MCF 10A (cell line): Measurements from ENCODE around the gene KRAS. TPM values are rescaled to one million over a fixed set of nuclear protein-coding genes. Genes with fewer than 3 reads are reported as not detected.

Experiments
- BruUV-seq: library from RNA; stranded (reverse); fragments of 400-500 nt; replicated peaks from 2 replicates; lab custom pipeline; 2021; lab: Mats Ljungman, UMichigan
- CTCF ChIA-PET: fragments of 300-600 bp; sonication (Branson Sonifier 250); formaldehyde crosslinking; extraction: SDS; loops from one replicate; lab custom pipeline; 2021; ENCODE audit warnings: antibody characterized with exemption, inconsistent platforms; lab: Yijun Ruan, JAX
- POLR2A ChIA-PET: fragments of 300-600, 350-650 bp; sonication (Branson Sonifier 250); formaldehyde crosslinking; extraction: SDS; loops from one replicate; lab custom pipeline; 2020; ENCODE audit warnings: antibody characterized with exemption, inconsistent platforms; lab: Yijun Ruan, JAX
- DNase-seq: peaks from one replicate; pipeline ENCODE4 v3.0.0-alpha.2; 2018; ENCODE audit not compliant: unreplicated experiment
- H3K27ac Mint-ChIP-seq: one replicate; pipeline ENCODE4 v1.8.0; 2022; ENCODE audit warnings: mild to moderate bottlenecking, low read depth, mixed read lengths; ENCODE audit not compliant: unreplicated experiment
- H3K27me3 Mint-ChIP-seq: one replicate; pipeline ENCODE4 v1.8.0; 2022; ENCODE audit warnings: mixed read lengths; ENCODE audit not compliant: insufficient read depth, unreplicated experiment
- H3K36me3 Mint-ChIP-seq: one replicate; pipeline ENCODE4 v1.8.0; 2022; ENCODE audit warnings: mild to moderate bottlenecking, moderate library complexity, mixed read lengths; ENCODE audit not compliant: insufficient read depth, unreplicated experiment
- H3K4me1 Mint-ChIP-seq: one replicate; pipeline ENCODE4 v1.8.0; 2022; ENCODE audit warnings: mixed read lengths; ENCODE audit not compliant: insufficient read depth, unreplicated experiment
- H3K4me3 Mint-ChIP-seq: one replicate; pipeline ENCODE4 v1.8.0; 2022; ENCODE audit warnings: mild to moderate bottlenecking, moderate library complexity, mixed read lengths; ENCODE audit not compliant: unreplicated experiment
- H3K9me3 Mint-ChIP-seq: one replicate; pipeline ENCODE4 v1.8.0; 2022; ENCODE audit warnings: mixed read lengths; ENCODE audit not compliant: unreplicated experiment
- intact Hi-C: fragments of 100-400 bp; cut with micrococcal nuclease; formaldehyde crosslinking; loops from 2 replicates; pipeline ENCODE4 v1.14.1; 2022
- total RNA-seq: library from RNA; stranded (reverse); gene quantifications from 2 replicates; pipeline ENCODE4 v1.2.3, GENCODE V29; 2022
- TF ChIP-seq, protein P1 (sequence below): fragments of 200-600 bp; IDR thresholded peaks from one replicate; pipeline ENCODE4 v1.8.0; 2022; ENCODE audit warnings: antibody characterized with exemption, mild to moderate bottlenecking; ENCODE audit not compliant: unreplicated experiment

Gene KRAS
- total RNA-seq, 1 experiment from 2014 or later = 17.6 TPM

- Mint-ChIP-seq H3K36me3 (peaks cover 28% of the 10 kb centered on the region), H3K9me3 (no peaks in the 10 kb centered on the region), H3K4me1 (peaks cover 16% of the 10 kb centered on the region), H3K27me3 (no peaks in the 10 kb centered on the region), H3K27ac (peak overlapping the region; percentile 4), H3K4me3 (no peak overlapping the region)
- ChIA-PET CTCF (interaction anchor here (0.6 kb wide), 3 partner anchors 38 to 1567 kb away, joined by 3 to 4 read pairs (median 3); no protein-coding TSS in a partner anchor), POLR2A (interaction anchor here (0.6 to 2.5 kb wide), 5 partner anchors 13 to 143 kb away, joined by 3 to 10 read pairs (median 3); partner anchors contain the start of gene KRAS)
- DNase-seq = peak; percentile 30
- intact Hi-C loops = no loop called here
- TF ChIP-seq, protein P1, sequence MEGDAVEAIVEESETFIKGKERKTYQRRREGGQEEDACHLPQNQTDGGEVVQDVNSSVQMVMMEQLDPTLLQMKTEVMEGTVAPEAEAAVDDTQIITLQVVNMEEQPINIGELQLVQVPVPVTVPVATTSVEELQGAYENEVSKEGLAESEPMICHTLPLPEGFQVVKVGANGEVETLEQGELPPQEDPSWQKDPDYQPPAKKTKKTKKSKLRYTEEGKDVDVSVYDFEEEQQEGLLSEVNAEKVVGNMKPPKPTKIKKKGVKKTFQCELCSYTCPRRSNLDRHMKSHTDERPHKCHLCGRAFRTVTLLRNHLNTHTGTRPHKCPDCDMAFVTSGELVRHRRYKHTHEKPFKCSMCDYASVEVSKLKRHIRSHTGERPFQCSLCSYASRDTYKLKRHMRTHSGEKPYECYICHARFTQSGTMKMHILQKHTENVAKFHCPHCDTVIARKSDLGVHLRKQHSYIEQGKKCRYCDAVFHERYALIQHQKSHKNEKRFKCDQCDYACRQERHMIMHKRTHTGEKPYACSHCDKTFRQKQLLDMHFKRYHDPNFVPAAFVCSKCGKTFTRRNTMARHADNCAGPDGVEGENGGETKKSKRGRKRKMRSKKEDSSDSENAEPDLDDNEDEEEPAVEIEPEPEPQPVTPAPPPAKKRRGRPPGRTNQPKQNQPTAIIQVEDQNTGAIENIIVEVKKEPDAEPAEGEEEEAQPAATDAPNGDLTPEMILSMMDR = no peak
- no TSS peak for BruUV-seq
These were observed 14.5 kb downstream of the KRAS start for GRCh38 chr12:25236190-25236589.

DNA sequence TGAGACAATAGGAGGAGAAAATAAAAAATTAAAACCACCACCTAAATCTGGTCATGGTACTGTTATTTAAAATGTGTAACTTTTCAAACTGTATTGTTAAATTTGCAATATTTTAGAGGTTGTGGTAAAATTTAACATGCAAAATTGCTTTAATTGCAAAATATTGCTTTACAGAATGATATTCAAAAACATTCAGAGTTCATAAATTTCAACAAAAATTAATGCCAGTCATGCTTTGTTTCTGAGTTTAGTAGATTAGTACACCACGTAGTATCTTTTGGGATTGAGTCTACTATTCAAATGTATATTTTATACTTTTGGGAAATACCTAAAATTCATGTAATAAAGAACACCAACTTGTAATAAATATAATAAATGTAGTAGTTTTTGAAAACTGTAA lies 37.4 kb downstream of the KRAS start:
- intact Hi-C loops = no loop called here
- Mint-ChIP-seq H3K4me1 (no peaks in the 10 kb centered on the region), H3K4me3 (no peak overlapping the region), H3K9me3 (no peaks in the 10 kb centered on the region), H3K27me3 (no peaks in the 10 kb centered on the region), H3K27ac (no peak overlapping the region), H3K36me3 (peaks cover 6% of the 10 kb centered on the region)
- ChIA-PET POLR2A (interaction anchor here (0.9 to 1.6 kb wide), 3 partner anchors 21 to 174 kb away, joined by 3 to 5 read pairs (median 3); no protein-coding TSS in a partner anchor), CTCF (interaction anchor here (0.5 to 1.8 kb wide), 4 partner anchors 28 to 186 kb away, joined by 3 to 6 read pairs (median 4); no protein-coding TSS in a partner anchor)
- TF ChIP-seq, protein P1 = no peak
- no peak for DNase-seq
- no TSS peak for BruUV-seq

DNA sequence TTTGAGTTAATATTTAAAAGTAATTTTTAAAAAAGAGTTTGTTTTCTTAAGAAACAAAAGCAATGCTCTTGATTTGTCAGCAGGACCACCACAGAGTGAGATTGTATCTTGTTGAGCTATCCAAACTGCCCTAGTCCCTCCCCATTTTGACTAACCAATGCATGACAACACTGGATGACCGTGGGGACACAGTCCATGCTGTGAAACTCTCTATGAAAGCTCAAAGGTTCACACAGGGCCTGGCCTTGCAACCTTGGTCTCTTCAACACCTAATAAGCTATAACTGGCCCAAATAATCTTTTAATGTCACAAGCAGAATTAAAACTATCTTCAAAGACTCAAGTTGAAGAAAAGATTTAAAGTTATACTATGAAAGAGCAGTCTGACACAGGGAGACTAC lies 42.2 kb downstream of the KRAS start:
- TF ChIP-seq, protein P1 = no peak
- ChIA-PET POLR2A (interaction anchor here (0.9 kb wide), 1 partner anchor 14 kb away, joined by 3 read pairs; the partner anchor contains the start of genes DNAI7 and ETFRF1), CTCF (interaction anchor here (1.2 to 1.3 kb wide), 2 partner anchors 29 to 169 kb away, joined by 3 to 4 read pairs; no protein-coding TSS in a partner anchor)
- intact Hi-C loops = no loop called here
- DNase-seq = no peak
- Mint-ChIP-seq H3K27me3 (no peaks in the 10 kb centered on the region), H3K4me3 (no peak overlapping the region), H3K9me3 (no peaks in the 10 kb centered on the region), H3K27ac (peak overlapping the region; percentile 16), H3K36me3 (peaks cover 24% of the 10 kb centered on the region), H3K4me1 (no peaks in the 10 kb centered on the region)
- BruUV-seq = no TSS peak

DNA sequence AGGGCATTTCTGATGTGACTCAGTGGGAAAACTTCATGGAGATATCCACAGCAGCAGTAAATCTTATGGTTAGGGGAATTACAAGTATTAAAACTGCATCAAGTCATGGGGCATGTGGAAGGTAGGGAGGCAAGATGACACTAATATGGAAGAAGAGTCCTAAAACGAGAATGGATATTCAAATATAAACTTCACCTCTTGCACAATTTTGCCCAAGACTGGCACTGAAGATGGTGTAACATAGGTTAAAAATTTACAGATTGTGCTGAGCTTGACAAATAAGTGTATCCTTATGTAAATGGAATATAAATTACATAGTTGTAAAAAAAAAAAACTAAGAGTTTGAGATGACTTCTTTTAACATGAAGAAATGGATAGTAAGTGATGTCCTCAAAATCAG lies 42.9 kb downstream of the KRAS start:
- ChIA-PET CTCF (interaction anchor here (1.2 kb wide), 1 partner anchor 30 kb away, joined by 3 read pairs; no protein-coding TSS in a partner anchor), POLR2A (interaction anchor here (0.9 kb wide), 1 partner anchor 13 kb away, joined by 3 read pairs; the partner anchor contains the start of genes DNAI7 and ETFRF1)
- intact Hi-C loops = no loop called here
- no peak for DNase-seq
- Mint-ChIP-seq H3K9me3 (no peaks in the 10 kb centered on the region), H3K27ac (no peak overlapping the region), H3K27me3 (no peaks in the 10 kb centered on the region), H3K36me3 (peaks cover 24% of the 10 kb centered on the region), H3K4me1 (no peaks in the 10 kb centered on the region), H3K4me3 (no peak overlapping the region)
- TF ChIP-seq, protein P1 = no peak
- BruUV-seq = no TSS peak
